ENCODE data around the gene NID1. TPM values are rescaled to one million over a fixed set of nuclear protein-coding genes. Genes with fewer than 3 reads are reported as not detected.

NID1 gene
- polyA plus RNA-seq, 1 donor (not counting 4 experiments of a cell fraction or from before 2014, with no cell fraction given) = 1.8 TPM

DNA sequence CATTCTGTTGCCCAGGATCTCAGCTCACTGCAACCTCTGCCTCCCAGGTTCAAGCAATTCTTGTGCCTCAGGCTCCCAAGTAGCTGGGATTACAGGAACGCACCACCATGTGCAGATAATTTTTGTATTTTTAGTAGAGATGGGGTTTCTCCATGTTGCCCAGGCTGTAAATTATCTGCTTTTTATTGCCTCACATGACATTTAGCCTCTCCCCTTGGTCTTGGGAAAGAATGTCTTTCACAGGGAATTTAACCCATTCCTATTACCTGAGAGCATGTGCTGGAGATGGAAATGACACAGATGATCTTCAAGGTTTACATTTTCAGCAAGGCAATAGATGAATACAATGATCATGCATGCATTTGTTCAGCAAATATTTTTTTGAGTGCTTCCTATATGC lies 75.8 kb downstream of the NID1 start:
- TF ChIP-seq CTCF (optimal IDR thresholded peaks at IDR 0.05 in 1 of 3, IDR thresholded peaks at IDR 0.05 in 1 of 3, conservative IDR thresholded peaks at IDR 0.05 in 1 of 3; ENCODE audit: extremely low read depth in 1 of 3, insufficient read depth in 2 of 3, low read length in 3 of 3) (no peak), EZH2 (IDR thresholded peaks at IDR 0.05; ENCODE audit: low read length) (no peak)
- H3K4me3 ChIP-seq (ENCODE audit: control insufficient read depth in 2 of 3, extremely low read depth in 1 of 3, insufficient read depth in 2 of 3, low read depth in 1 of 3, low read length in 3 of 3) = no peak overlapping the region
- no peaks in the 10 kb centered on the region for H3K79me2 ChIP-seq (ENCODE audit: control insufficient read depth, insufficient read depth, low read length)
- no peaks in the 10 kb centered on the region for H4K20me1 ChIP-seq (ENCODE audit: control insufficient read depth, extremely low read depth, insufficient read depth, low read length)
- DNase-seq (ENCODE audit: low read depth, low spot score) = no peak
- H3K9me1 ChIP-seq (ENCODE audit: control insufficient read depth, extremely low read depth, insufficient read depth, low read length) = no peaks in the 10 kb centered on the region
- no peaks in the 10 kb centered on the region for H3K9me3 ChIP-seq (ENCODE audit: control insufficient read depth, low read depth, low read length)
- no peaks in the 10 kb centered on the region for H3K36me3 ChIP-seq (ENCODE audit: control insufficient read depth in 2 of 2, extremely low read depth in 1 of 2, insufficient read depth in 2 of 2, low read length in 2 of 2)
- dilution Hi-C loops (cut with MboI; ENCODE audit: extremely low pct_ligation_motif_present, low sequenced_read_pairs) = no loop called here
- H3K27me3 ChIP-seq (ENCODE audit: control insufficient read depth, extremely low read depth, insufficient read depth, low read length) = no peaks in the 10 kb centered on the region
- no peak overlapping the region for H3K27ac ChIP-seq (ENCODE audit: control insufficient read depth, insufficient read depth, low read length)
- no peak overlapping the region for H3K4me2 ChIP-seq (ENCODE audit: control insufficient read depth, extremely low read depth, insufficient read depth, low read depth, low read length)
- peaks cover 1% of the 10 kb centered on the region for H3K4me1 ChIP-seq (ENCODE audit: control insufficient read depth, extremely low read depth, insufficient read depth, low read length)
- no peak for FAIRE-seq
- no peak overlapping the region for H2AFZ ChIP-seq (ENCODE audit: control insufficient read depth, low read length)
- H3K9ac ChIP-seq (ENCODE audit: control insufficient read depth, extremely low read depth, insufficient read depth, low read length) = no peak overlapping the region

DNA sequence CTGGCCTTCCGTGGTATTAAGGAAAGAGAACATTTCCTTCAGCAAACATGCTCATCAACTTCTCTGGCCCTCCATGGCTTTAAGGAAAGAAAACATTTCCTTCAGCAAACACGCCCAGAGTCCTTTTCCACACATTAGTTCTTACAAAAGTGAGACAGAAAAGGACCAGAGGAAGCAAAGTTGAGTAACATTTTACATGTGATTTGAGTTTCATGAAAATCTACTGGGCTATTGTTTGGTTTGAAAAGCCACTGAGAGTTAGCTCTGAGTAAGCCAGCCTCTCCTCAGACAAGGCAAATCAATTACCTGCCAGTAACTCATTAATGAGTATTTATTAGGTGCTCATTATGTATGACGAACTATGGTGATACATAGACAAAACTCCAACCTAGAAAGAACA lies 78.0 kb downstream of the NID1 start:
- peaks cover 2% of the 10 kb centered on the region for H3K4me1 ChIP-seq (ENCODE audit: control insufficient read depth, extremely low read depth, insufficient read depth, low read length)
- H3K27ac ChIP-seq (ENCODE audit: control insufficient read depth, insufficient read depth, low read length) = no peak overlapping the region
- no peaks in the 10 kb centered on the region for H3K9me3 ChIP-seq (ENCODE audit: control insufficient read depth, low read depth, low read length)
- DNase-seq (ENCODE audit: low read depth, low spot score) (no peak), FAIRE-seq (no peak)
- no peak for TF ChIP-seq EZH2 (IDR thresholded peaks at IDR 0.05; ENCODE audit: low read length)
- H3K4me2 ChIP-seq (ENCODE audit: control insufficient read depth, extremely low read depth, insufficient read depth, low read depth, low read length) = no peak overlapping the region
- no peak overlapping the region for H2AFZ ChIP-seq (ENCODE audit: control insufficient read depth, low read length)
- H3K27me3 ChIP-seq (ENCODE audit: control insufficient read depth, extremely low read depth, insufficient read depth, low read length) = no peaks in the 10 kb centered on the region
- no peaks in the 10 kb centered on the region for H3K36me3 ChIP-seq (ENCODE audit: control insufficient read depth in 2 of 2, extremely low read depth in 1 of 2, insufficient read depth in 2 of 2, low read length in 2 of 2)
- no peaks in the 10 kb centered on the region for H3K79me2 ChIP-seq (ENCODE audit: control insufficient read depth, insufficient read depth, low read length)
- H3K9me1 ChIP-seq (ENCODE audit: control insufficient read depth, extremely low read depth, insufficient read depth, low read length) = no peaks in the 10 kb centered on the region
- no peak overlapping the region for H3K4me3 ChIP-seq (ENCODE audit: control insufficient read depth in 2 of 3, extremely low read depth in 1 of 3, insufficient read depth in 2 of 3, low read depth in 1 of 3, low read length in 3 of 3)
- H3K9ac ChIP-seq (ENCODE audit: control insufficient read depth, extremely low read depth, insufficient read depth, low read length) = no peak overlapping the region
- dilution Hi-C loops (cut with MboI; ENCODE audit: extremely low pct_ligation_motif_present, low sequenced_read_pairs) = no loop called here
- no peaks in the 10 kb centered on the region for H4K20me1 ChIP-seq (ENCODE audit: control insufficient read depth, extremely low read depth, insufficient read depth, low read length)

All from keratinocyte (primary cell).